SU-DHL-6 (cell line): ENCODE measurements around the gene MAP4K2.

Source experiments
- EZH2phosphoT487 ChIP-seq: fragments of 200-600 bp; sonication (generic), shearing (Covaris generic); conservative IDR thresholded peaks from 2 replicates; pipeline ENCODE4 v1.6.1; 2018; ENCODE audit warnings: mild to moderate bottlenecking, antibody characterized with exemption, low read length, moderate library complexity, mixed read lengths
- TF ChIP-seq, protein P1 (sequence below): fragments of 200-600 bp; sonication (generic); IDR thresholded peaks from one replicate; pipeline ENCODE4 v1.5.1; 2017; ENCODE audit warnings: antibody characterized with exemption, mild to moderate bottlenecking, low read length, moderate library complexity; ENCODE audit not compliant: insufficient read depth, poor library complexity, severe bottlenecking

DNA sequence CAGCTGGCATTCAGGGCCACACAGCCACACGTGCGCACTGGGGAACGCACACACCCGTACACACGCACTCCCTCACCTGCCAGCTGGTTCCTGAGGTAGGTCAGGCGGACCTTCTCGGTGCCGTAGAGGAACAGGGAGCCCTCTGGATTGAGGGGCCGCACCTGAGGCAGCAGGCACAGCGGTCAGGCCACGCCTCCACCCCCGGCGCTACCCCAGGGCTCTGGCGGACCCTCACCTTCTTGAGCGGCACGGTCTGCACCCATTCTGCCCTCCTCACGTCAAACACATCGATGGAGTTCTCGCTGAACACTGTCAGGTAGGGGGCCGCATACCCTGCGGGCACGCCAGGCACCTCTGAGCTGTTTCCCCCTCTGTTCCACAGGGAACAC is 24.4 kb upstream of the MAP4K2 start:
- TF ChIP-seq, protein P1, sequence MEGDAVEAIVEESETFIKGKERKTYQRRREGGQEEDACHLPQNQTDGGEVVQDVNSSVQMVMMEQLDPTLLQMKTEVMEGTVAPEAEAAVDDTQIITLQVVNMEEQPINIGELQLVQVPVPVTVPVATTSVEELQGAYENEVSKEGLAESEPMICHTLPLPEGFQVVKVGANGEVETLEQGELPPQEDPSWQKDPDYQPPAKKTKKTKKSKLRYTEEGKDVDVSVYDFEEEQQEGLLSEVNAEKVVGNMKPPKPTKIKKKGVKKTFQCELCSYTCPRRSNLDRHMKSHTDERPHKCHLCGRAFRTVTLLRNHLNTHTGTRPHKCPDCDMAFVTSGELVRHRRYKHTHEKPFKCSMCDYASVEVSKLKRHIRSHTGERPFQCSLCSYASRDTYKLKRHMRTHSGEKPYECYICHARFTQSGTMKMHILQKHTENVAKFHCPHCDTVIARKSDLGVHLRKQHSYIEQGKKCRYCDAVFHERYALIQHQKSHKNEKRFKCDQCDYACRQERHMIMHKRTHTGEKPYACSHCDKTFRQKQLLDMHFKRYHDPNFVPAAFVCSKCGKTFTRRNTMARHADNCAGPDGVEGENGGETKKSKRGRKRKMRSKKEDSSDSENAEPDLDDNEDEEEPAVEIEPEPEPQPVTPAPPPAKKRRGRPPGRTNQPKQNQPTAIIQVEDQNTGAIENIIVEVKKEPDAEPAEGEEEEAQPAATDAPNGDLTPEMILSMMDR = no peak
- TF ChIP-seq EZH2phosphoT487 = no peak
